GM18858 (cell line): ENCODE results near the gene BANK1.
A peak's percentile ranks its signal among the peaks of the same experiment; 100 is the strongest.

Source experiments
- ATAC-seq: cut with Tn5 transposase; IDR thresholded peaks from one replicate; pipeline ENCODE4 v1.9.1; 2021; ENCODE audit not compliant: unreplicated experiment

The BANK1 gene, protein sequence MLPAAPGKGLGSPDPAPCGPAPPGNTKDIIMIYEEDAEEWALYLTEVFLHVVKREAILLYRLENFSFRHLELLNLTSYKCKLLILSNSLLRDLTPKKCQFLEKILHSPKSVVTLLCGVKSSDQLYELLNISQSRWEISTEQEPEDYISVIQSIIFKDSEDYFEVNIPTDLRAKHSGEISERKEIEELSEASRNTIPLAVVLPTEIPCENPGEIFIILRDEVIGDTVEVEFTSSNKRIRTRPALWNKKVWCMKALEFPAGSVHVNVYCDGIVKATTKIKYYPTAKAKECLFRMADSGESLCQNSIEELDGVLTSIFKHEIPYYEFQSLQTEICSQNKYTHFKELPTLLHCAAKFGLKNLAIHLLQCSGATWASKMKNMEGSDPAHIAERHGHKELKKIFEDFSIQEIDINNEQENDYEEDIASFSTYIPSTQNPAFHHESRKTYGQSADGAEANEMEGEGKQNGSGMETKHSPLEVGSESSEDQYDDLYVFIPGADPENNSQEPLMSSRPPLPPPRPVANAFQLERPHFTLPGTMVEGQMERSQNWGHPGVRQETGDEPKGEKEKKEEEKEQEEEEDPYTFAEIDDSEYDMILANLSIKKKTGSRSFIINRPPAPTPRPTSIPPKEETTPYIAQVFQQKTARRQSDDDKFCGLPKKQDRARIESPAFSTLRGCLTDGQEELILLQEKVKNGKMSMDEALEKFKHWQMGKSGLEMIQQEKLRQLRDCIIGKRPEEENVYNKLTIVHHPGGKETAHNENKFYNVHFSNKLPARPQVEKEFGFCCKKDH

DNA sequence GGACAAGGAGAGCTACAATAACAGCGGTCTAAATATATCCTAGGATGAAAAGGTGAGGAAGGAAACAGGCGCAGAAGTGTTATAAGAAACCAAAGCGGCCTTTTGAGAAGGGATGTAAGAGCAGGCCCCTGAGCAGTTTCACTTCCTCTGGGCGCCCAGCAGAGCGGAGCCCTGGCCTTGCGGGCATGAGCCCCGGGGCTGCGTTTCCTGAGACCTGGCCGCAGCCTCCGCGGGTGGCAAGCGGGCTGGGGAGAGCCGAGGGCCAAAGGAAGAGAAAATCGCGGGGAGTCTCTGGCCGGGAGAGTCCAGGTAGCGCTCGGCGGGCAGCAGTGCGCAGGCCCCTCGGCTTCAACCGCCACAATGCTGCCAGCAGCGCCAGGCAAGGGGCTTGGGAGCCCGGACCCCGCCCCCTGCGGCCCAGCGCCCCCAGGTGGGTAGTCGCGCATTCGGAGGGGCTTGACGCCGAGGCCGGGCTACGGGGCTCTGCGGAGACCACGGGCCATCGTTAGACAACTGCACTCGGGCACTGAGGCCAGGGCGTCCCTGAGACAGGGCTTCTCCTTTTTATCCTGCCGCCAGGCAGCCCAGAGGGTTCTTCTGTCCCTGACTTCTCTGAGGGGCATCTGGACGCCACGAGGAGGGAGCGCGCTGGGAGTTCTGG lies at the start of gene BANK1:
BANK1 (plus strand) TSS at position 210 of the 661 bp plus-strand sequence; CDS start at position 361, 151 bp downstream.
- ATAC-seq = peak; percentile 99

DNA sequence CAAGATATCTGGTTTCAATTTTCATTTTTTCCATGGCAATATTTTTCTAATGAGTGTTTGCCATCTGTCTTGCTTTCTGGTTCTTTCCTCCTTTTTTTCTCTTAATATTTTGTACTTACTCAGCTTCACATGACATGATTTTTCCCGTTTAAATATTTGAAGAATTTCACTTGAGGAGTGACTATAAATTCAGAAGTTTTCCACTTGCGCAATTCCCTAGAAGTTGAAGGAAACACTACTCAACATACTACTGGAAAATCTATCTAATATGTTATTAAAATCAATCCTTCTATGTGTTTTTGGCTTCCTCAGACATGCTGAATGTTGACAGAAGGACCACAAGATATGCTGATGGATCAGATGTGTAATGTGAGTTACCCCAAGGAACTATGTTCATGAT lies 36.8 kb upstream of the BANK1 start:
- no peak for ATAC-seq

DNA sequence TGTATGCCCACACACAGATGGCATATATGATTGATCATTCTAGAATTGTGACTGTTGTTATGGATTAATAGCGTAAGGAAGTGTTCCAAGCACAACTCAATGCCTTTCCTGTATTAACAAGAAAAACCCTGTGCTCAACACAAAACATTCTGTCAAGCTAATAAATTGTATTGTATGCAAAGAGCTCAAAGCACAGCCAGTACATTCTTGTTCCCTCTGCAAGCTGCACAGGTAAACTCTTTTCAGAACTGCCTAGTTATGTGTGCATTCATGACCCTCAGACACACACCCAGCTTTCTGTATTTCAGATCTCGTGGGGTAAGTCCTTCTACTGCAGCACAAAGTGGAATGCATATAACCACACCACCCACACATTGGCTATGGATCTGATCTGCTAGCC lies 34.3 kb upstream of the BANK1 start:
- ATAC-seq = no peak

DNA sequence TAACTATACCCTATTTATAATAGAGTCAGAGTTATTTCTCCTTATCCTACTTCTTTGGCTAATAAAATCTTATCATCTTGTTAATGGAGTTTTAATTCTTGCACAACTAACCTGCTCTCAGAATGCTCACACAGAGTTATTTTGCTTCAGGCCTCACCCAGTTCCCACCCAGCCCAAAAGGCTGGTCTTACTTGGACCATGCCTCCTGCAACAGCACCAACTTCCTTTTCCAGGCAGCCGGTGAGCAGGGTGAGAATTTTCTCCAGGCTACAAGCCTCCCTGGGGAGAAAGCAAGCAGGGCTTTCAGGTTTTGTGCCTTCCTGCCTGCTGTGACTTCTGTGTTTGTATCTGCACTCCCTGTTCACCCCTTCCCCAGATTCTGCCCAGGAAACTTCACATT lies 29.1 kb upstream of the BANK1 start:
- no peak for ATAC-seq

DNA sequence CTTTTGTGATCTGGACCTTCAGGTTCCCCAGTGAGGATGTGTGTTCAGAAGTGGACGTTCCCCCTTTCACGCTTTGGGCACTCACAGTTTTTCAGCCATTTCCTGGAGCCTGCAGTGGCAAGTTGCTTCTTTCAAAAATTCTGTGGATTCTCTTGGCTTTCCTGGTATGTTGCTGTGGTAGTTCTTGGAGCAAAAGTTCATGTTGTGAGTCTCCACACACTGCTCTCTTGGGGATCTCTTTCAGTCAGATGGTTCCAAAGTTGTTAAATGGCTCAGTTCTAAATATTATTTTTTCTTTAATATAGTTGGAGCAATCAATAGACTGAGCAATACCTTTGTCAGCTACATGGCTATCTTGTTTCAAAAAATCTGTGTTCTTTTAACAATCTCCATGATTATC lies 28.5 kb upstream of the BANK1 start:
- ATAC-seq = no peak

DNA sequence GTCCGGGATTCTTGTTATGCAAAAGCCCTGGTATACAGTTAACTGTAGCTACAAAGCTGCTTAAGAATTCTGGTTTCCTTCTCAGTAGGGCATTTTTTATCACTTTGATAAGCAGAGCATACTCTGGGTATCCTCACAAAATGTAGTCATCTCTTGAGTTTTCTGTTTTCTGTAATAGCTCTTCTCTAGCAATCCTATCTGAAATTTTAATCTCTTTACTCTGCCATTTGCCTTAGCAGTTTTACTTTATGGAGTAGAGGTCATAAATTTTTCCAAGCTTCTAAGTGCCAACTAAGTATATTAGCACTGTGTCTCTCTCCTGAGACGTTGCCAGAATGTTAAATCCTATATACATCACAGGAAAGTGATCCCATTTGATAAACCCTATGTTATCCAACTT lies 28.0 kb upstream of the BANK1 start:
- no peak for ATAC-seq

DNA sequence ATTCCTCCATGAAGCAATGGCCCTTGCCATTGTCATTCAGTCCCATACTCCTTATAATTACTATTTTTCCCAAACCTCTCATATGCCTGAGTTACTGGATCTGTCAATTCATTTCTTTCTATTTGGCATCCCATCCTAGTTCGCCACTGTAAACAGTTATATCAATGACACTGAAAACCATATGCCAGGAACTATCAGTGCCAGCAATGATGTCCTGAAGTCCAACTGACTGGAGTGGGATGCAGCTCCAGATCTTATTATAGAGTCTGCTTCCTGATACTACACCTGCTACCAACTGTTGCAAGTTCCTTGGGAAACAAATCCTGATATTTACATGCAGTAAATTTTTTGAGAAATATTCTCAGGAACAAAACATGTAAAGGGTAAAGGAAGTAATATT lies 27.0 kb upstream of the BANK1 start:
- ATAC-seq = no peak

DNA sequence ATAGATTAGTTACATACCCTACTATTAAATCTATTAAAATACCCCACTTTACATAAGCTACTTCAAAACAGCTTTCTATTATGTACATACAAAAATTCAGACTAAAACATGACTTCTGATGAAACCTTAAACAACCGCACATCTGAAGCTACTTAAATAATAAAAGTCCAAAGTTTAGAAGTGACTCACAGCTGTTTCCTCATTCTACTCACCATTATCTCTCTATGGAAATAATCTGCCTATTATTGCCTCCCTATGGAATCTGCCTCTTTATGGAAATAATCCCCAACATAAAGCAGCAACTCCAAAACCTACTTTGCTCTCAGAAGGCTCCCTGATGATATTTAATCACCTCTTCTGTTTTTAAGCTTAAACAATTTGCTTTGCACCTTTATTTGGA lies 15.7 kb upstream of the BANK1 start:
- no peak for ATAC-seq

DNA sequence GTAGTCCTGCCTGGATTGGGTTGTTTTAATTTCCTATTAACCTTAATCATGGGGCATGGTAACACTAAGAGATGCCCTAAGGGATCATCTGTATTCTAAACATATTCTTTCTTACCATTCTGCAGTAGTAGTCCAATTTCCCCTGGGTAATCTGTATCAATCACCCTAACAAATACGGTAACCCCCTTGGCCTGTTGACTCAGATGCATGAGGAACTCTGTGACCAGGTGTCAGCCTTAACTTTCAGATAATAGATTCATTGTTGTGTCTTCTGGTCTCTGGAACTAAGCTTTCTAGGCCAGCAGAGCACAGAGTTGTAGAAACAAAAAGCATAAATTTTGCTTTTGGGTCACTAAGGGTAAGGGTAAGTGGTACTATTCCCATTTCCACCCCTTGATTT lies 13.1 kb upstream of the BANK1 start:
- no peak for ATAC-seq

DNA sequence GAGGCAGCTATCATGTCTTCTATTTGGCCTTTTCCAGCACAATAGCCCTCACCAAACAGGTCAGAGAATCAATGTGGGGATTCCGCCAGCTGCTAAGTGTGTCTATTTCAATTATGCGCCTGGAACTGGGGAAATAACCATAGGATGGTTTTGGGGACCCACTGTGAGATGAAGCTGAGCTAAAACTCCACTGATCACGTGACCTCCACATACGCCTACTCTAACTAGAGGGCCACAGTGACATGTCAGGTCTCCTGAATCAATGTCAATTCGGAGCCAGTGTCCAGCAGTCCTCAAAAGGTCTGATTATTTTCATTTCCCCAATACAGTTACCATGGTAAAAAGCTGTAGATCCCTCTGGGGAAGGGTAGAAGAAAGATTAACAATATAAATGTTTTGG lies 10.2 kb upstream of the BANK1 start:
- no peak for ATAC-seq

DNA sequence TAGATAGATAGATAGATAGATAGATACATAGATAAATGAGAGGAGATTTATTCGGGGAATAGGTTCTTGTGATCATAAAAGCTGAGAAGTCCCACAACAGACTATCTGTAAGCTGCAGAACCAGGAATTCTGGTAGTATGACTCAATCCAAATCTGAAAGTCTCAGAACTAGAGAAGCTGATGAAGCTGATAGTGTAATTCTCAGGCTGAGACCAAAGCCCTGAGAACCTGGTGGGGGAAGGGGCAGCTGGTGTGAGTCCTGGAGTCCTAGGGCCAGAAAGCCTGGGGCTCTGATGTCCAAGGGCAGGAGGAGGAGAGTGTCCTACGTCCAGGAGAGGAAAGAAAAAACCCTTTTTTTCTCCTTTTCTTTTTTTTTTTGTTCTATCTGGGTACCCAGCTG lies 8.0 kb upstream of the BANK1 start:
- no peak for ATAC-seq

DNA sequence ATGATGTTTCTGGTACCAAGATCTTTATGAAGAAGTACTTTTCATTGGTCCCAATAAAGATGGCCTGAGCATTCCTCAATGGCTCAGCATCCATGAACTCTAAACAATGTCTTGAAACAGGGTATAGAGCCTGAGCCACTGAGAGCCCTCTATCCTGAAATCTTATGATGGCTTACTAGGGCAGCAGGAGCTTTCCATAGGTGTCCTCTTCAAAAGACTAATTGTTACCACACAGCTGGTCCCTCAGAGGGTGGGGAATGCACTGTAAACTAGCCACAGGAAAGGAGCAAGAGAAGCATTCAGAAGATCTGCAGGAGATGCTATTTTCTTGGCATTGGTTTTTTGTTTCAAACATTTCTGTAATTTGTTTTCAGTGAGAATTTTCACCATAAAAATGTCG lies 5.6 kb upstream of the BANK1 start:
- no peak for ATAC-seq

DNA sequence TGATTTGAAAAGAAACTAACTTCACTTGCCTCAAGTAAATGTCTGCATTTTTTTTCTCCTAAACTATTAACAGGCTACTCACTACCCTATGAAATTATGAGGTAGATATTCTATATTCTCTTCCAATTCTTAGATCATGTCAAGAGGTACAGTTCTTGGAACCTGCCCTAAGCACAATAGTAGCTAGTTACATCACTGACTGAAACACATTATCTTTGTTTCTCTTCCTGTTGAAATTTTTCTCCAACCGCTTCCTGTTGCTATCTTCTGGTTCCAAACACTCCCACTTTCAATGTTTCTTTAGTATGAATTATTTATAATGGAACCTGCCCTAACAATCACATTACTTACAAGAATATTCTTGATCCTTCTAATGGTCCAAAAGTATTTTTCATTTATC lies 5.0 kb upstream of the BANK1 start:
- ATAC-seq = no peak

DNA sequence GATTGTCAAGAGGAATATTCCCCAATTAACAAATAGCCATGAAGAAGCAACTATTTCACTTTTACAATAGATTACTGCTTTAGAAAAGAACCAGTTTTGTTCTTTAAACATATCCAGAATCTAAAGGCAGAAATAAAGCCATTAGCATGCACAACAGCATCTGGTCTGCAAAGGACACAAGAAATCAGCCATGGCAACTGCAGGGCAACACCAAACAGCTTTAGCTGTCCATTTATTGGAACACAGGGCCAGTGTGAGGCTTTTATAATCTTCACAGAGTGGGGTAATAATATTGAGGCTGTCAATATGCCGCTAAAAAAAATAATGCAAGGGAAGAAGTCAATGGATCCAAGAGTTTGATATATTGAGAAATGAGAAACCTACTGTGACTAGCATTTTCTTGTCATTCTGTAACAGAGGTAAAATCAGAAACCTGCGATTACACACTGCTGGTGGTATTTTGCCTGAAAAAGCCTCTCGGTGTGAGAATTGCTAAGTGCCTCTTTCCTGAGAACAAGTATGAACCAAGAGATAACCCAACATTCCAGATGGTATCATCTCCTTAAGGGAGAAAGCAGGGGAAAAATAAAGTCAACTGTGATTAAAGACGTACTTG lies 2.7 kb upstream of the BANK1 start:
- ATAC-seq = no peak

DNA sequence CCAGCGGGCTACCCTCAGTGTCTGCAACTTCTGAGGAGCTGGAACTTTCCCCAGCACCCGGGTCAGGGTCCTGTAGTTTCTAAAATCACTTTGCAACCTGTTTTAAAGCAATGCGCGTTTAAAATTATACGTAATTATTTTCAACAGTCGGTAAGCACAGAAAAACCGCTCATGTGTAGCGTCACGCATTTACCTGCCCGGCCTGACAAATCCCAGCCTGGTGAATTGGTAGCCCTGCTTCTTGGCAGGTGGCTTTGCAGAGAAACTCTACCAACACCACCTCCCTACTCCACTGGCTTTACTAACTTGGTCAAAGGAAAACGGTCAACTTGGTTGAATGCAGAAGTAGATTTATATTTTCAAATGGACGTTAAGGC lies 640 bp downstream of the BANK1 start:
- no peak for ATAC-seq

DNA sequence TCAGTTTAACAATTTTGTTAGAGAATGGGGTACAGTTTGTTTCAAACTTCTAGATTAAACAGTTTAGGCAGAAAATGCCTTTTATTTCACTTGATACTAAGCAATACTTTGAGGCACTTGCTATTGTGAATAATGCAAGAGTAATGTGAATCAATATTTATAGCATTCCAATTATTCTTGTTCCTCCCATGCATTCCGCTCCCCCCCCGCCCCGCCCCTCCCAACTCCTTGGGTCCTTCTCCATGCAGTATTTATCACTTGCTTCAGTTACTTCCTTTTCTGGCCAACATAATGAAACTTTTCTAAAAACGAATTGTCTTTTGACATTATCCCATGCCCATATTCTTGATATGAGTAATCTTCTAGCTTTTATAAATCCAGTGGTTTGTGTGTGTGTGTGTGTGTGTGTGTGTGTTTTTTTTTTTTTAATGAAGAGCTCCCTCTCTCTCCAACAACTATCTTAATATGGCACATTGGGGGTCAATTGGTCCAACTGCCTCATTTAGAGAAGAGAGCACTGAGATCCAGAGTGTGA lies 1.6 kb downstream of the BANK1 start:
- ATAC-seq = no peak

DNA sequence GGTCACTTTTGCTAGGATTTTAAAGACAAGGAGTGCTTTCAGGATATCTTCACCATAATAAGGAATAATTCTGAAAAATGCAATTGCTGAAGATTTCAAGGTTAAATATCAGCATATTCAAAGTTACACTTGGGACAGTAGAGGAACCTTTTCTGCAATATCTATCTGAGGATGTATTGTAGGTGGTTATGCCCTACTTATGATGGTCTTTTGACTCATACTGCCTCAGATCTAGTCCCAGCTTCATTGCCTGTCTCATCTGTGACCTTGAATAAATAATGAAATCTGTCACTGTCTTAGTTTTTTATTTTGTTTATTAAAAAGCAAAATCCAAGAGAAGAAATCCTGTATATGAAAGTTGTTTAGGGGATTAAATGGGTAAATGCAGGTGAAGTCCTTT lies 2.9 kb downstream of the BANK1 start:
- ATAC-seq = no peak

DNA sequence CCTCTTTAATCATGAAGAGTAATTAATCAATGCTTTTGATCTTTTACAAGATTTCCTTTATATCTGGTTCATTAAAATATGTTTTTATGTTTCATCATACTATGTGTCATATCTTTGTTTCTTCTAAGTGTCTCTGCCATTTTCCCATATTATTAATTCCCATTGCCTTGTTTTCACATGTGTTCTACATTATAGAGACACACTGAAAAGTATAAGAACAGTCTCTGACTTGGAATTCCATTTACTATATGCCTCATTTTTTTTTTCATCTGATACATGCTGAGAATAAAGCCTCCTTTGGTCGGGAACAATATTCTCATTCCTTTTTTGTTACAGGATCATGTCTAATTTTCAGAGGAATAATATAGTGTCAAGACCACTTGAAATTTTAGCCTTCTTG lies 4.3 kb downstream of the BANK1 start:
- ATAC-seq = no peak

DNA sequence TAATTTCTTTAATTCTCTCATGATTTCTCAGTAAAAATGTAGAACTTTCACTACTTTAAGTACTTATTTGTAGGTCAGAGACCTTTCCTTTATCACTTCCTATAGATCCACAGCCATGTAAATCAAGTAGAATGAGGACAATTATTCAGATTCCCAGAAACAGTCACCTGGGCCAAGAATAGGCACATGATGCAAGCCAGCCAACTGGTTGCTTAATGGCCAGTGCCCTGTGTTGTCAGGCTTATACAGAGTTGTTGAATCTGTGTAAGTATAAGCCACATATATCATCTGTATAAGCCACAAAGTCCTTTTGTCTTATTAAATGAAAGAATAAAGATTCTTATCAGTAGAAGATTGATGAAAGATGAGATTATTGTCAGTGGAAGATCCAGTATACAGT lies 5.2 kb downstream of the BANK1 start:
- ATAC-seq = no peak

DNA sequence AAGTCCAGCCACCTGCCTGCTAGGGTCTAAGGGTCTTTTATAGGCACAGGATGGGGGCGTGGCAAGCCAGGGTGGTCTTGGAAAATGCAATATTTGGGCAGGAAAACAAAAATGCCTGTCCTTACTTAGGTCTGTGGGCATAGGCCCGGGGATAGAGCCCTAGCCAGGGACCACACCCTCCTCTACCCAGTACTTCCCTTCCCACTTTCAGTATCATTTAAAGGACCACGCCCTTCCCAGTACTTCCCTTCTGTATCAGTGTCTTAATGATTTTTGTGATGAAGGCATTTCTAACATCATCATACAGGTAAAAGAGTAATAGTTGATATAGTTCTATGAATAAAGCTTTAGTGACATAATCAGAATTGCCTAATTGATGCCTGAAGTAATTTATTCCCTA lies 11.4 kb downstream of the BANK1 start:
- no peak for ATAC-seq

DNA sequence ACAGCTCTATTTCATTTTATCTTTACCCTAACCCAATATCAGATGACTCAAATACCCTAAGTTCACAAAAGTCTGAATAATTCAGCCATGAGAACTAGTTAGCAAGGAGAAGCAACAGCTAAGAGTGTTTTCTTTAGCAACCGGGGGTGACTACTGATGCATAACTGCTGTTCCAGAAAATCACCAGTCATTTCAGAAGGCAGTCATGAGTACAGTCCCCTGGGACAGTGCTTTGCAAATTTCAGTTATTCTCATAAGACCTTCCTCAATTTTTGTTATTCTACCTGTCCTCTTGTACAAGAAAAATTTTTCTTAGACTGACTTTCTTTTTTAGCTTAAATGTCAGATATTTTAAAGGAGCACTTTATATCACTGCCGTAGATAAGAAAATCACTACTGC lies 16.4 kb downstream of the BANK1 start:
- ATAC-seq = peak; percentile 99
